OCI-LY3 (cell line): ENCODE measurements around the gene ELL2.

ENCODE experiments used
- H2AFZ ChIP-seq: fragments of 200-600, 300-600 bp; shearing (Covaris generic); 2 replicates; pipeline ENCODE4 v1.6.0; 2014; ENCODE audit warnings: antibody characterized with exemption, low read depth, low read length
- H3K27ac ChIP-seq: fragments of 200-600, 300-600 bp; sonication (generic); 2 replicates; pipeline ENCODE4 v1.5.1; 2014; ENCODE audit warnings: mild to moderate bottlenecking, low read length, moderate library complexity, mixed read lengths
- H3K27me3 ChIP-seq: fragments of 200-600, 300-600 bp; sonication (generic); 2 replicates; pipeline ENCODE4 v1.6.1; 2014; ENCODE audit warnings: low read depth, low read length, mixed read lengths
- H3K36me3 ChIP-seq: fragments of 200-600, 300-600 bp; sonication (generic); replicated peaks from 2 replicates; pipeline ENCODE3; 2014; ENCODE audit warnings: low read depth, low read length, mixed read lengths
- H3K4me1 ChIP-seq: fragments of 300-600, 200-600 bp; sonication (generic); 2 replicates; pipeline ENCODE4 v1.6.1; 2014; ENCODE audit warnings: low read length, mixed read lengths
- H3K4me2 ChIP-seq: fragments of 200-600, 300-600 bp; sonication (generic); 2 replicates; pipeline ENCODE4 v1.6.1; 2014; ENCODE audit warnings: low read length, mixed read lengths
- H3K4me3 ChIP-seq: fragments of 300-600, 200-600 bp; sonication (generic); 2 replicates; pipeline ENCODE4 v1.5.1; 2014; ENCODE audit warnings: antibody characterized with exemption, mild to moderate bottlenecking, low read length, moderate library complexity
- H3K79me2 ChIP-seq: fragments of 300-600, 200-600 bp; shearing (Covaris generic); 2 replicates; pipeline ENCODE4 v1.6.1; 2014; ENCODE audit warnings: mild to moderate bottlenecking, low read length, mixed read lengths
- H3K9ac ChIP-seq: fragments of 300-600, 200-600 bp; shearing (Covaris generic); 2 replicates; pipeline ENCODE4 v1.6.0; 2014; ENCODE audit warnings: mild to moderate bottlenecking, low read length, moderate library complexity
- H3K9me3 ChIP-seq: fragments of 200-600, 300-600 bp; shearing (Covaris generic); 2 replicates; pipeline ENCODE4 v1.6.1; 2014; ENCODE audit warnings: low read length, mixed read lengths; ENCODE audit not compliant: insufficient read depth
- H4K20me1 ChIP-seq: fragments of 200-600, 300-600 bp; sonication (generic); 2 replicates; pipeline ENCODE4 v1.6.1; 2016; ENCODE audit warnings: low read length, mixed read lengths; ENCODE audit not compliant: insufficient read depth
- EZH2phosphoT487 ChIP-seq: fragments of 200-600 bp; shearing (Covaris generic); IDR thresholded peaks from 2 replicates; pipeline ENCODE4 v1.6.1; 2018; ENCODE audit warnings: antibody characterized with exemption, mixed run types, low read depth
- TF ChIP-seq, protein P1 (sequence below): fragments of 200-600, 300-600 bp; sonication (generic); IDR thresholded peaks from 2 replicates; pipeline ENCODE4 v1.5.1; 2014; ENCODE audit warnings: antibody characterized with exemption, low read length, low read depth

Gene ELL2

DNA sequence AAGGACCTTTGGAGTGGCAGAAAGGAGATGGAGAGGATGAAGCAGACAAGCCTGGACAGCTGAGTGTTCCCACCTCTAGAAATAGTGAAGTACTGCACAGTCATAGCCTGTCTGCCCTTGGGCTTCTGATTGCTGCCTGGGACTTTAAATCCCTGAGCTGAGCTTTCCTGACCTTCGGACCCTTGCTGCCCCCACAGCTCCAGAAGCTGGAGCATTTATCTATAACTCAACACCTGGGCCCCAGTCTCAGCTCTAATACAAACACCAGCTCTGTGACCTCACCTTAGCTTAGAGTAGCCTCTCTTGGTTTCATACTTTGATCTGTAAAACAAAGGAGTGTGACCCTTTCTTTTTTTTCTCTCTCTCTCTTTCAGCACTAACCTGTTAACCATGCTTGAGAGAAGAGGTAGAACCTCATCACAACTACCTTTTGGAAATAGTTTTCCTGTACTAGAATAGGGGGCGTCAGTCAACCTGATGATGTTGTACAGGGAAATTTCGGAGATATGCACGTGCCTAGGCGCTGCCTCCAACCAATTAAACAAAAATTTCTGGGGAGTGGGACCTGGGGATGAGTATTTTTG is 25.4 kb upstream of the ELL2 start:
- Histone ChIP-seq H3K9me3 (no peaks in the 10 kb centered on the region), H3K27ac (no peak overlapping the region), H3K4me2 (no peak overlapping the region), H3K27me3 (no peaks in the 10 kb centered on the region), H3K4me3 (no peak overlapping the region), H3K9ac (no peak overlapping the region), H3K4me1 (no peaks in the 10 kb centered on the region), H3K79me2 (no peaks in the 10 kb centered on the region), H4K20me1 (no peaks in the 10 kb centered on the region), H3K36me3 (no peaks in the 10 kb centered on the region), H2AFZ (no peak overlapping the region)
- TF ChIP-seq EZH2phosphoT487, result no peak
- TF ChIP-seq, protein P1, sequence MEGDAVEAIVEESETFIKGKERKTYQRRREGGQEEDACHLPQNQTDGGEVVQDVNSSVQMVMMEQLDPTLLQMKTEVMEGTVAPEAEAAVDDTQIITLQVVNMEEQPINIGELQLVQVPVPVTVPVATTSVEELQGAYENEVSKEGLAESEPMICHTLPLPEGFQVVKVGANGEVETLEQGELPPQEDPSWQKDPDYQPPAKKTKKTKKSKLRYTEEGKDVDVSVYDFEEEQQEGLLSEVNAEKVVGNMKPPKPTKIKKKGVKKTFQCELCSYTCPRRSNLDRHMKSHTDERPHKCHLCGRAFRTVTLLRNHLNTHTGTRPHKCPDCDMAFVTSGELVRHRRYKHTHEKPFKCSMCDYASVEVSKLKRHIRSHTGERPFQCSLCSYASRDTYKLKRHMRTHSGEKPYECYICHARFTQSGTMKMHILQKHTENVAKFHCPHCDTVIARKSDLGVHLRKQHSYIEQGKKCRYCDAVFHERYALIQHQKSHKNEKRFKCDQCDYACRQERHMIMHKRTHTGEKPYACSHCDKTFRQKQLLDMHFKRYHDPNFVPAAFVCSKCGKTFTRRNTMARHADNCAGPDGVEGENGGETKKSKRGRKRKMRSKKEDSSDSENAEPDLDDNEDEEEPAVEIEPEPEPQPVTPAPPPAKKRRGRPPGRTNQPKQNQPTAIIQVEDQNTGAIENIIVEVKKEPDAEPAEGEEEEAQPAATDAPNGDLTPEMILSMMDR, result no peak

DNA sequence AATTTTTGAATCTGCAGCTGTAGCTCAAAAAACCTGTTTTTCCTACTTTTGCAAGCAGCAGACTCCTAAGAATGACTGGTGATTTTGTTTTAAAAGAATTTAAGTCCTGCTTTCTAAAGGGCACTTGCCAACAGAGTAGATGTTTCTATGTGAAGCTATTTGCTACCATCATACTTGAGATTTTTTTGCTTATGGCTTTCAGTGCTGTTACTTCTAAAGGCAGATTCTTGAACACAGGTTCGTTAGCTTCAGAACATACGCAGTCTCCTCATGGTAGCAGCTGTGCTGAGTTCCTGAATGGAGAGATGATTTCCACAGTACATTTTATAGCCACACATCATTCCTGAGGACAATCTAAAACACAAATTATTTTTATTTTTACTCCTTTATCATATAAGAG is 24.4 kb upstream of the ELL2 start:
- no peak overlapping the region for H3K4me3 ChIP-seq
- no peak overlapping the region for H3K9ac ChIP-seq
- no peaks in the 10 kb centered on the region for H3K4me1 ChIP-seq
- no peaks in the 10 kb centered on the region for H3K9me3 ChIP-seq
- no peaks in the 10 kb centered on the region for H3K79me2 ChIP-seq
- no peak overlapping the region for H2AFZ ChIP-seq
- no peak overlapping the region for H3K27ac ChIP-seq
- no peaks in the 10 kb centered on the region for H3K27me3 ChIP-seq
- H4K20me1 ChIP-seq, result no peaks in the 10 kb centered on the region
- TF ChIP-seq EZH2phosphoT487, result no peak
- TF ChIP-seq, protein P1, result no peak
- no peak overlapping the region for H3K4me2 ChIP-seq
- no peaks in the 10 kb centered on the region for H3K36me3 ChIP-seq

DNA sequence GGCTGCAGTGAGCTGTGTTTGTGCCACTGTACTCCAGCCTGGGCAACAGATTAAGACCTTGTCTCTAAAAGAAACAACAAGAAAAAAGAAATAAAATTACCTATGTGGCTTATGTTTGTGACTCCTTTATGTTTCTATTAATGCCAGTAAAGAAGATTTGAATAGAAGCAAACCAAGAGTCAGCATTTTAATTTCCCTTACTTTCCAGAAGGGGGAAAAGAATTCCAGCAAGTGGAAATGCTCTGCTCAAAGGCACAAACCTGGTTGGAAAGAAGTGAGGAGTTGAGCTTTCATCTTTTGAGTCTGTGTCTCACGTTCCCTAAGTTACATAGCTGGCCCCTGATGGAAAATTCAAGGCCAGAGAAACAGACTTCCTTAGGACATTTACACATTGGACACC is 23.6 kb upstream of the ELL2 start:
- no peak overlapping the region for H3K9ac ChIP-seq
- TF ChIP-seq, protein P1, result no peak
- no peak for TF ChIP-seq EZH2phosphoT487
- no peaks in the 10 kb centered on the region for H3K27me3 ChIP-seq
- no peaks in the 10 kb centered on the region for H3K79me2 ChIP-seq
- no peaks in the 10 kb centered on the region for H3K4me1 ChIP-seq
- H4K20me1 ChIP-seq, result no peaks in the 10 kb centered on the region
- no peaks in the 10 kb centered on the region for H3K9me3 ChIP-seq
- H3K36me3 ChIP-seq, result no peaks in the 10 kb centered on the region
- no peak overlapping the region for H3K4me2 ChIP-seq
- no peak overlapping the region for H2AFZ ChIP-seq
- H3K27ac ChIP-seq, result no peak overlapping the region
- H3K4me3 ChIP-seq, result no peak overlapping the region

DNA sequence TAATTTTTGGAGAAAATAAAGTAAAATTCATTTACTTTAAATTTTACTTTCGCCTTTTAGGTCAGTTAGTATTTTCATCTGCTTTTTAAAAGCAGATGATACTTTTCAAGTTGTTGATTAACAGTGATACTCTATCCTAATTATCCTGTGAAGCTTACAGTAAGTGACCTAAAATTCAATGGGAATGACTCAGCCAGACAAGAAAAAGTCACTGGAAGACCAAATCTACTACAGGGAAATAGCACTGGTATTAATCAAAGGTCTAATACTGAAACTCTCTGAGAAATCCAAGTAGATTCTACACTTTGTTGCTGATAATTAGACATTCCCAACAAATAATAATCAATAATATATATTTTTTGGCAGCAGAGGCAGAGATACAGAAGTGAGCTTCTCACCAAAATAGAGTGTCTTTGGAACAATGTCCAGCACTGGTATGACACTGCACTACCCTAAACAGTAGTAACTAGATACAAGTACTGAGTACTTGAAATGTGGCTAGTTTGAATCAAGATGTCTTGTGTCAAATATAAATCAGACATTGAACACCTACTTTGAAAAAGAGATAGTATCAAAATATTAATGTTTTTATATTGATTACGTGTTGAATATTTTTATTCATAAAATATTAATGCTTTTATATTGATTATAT is 22.8 kb upstream of the ELL2 start:
- no peaks in the 10 kb centered on the region for H3K9me3 ChIP-seq
- no peak overlapping the region for H3K4me3 ChIP-seq
- H2AFZ ChIP-seq, result no peak overlapping the region
- H4K20me1 ChIP-seq, result no peaks in the 10 kb centered on the region
- H3K4me2 ChIP-seq, result no peak overlapping the region
- no peak overlapping the region for H3K27ac ChIP-seq
- no peaks in the 10 kb centered on the region for H3K36me3 ChIP-seq
- no peaks in the 10 kb centered on the region for H3K79me2 ChIP-seq
- no peak for TF ChIP-seq EZH2phosphoT487
- TF ChIP-seq, protein P1, result no peak
- H3K4me1 ChIP-seq, result no peaks in the 10 kb centered on the region
- no peak overlapping the region for H3K9ac ChIP-seq
- H3K27me3 ChIP-seq, result no peaks in the 10 kb centered on the region
